Neural progenitor cell (in vitro differentiated cells): ENCODE results near the gene TNIK. TPM values are rescaled to one million over a fixed set of nuclear protein-coding genes. Genes with fewer than 3 reads are reported as not detected.
"Not testable (repeated sequence)": the region's sequence is repeated elsewhere in the genome, so short reads cannot be mapped to it uniquely, and the experiment has no call there.

ENCODE experiments used
- DNase-seq: peaks from one replicate; pipeline ENCODE4 v3.0.0-alpha.2; 2016; ENCODE audit warnings: low spot score
- H2AFZ ChIP-seq: fragments of 200-600 bp; sonication (generic); replicated peaks from 2 replicates; pipeline ENCODE4 v1.6.1; 2016; ENCODE audit warnings: antibody characterized with exemption
- H3F3A ChIP-seq: fragments of 200-600 bp; sonication (generic); 2 replicates; pipeline ENCODE4 v1.6.1; 2016; ENCODE audit warnings: antibody characterized with exemption, low read depth
- H3K27ac ChIP-seq: fragments of 200-600 bp; sonication (generic); 2 replicates; pipeline ENCODE4 v1.5.1; 2016; ENCODE audit warnings: mild to moderate bottlenecking
- H3K27me3 ChIP-seq: fragments of 200-600 bp; sonication (generic); 2 replicates; pipeline ENCODE4 v1.6.1; 2016; ENCODE audit warnings: mild to moderate bottlenecking, moderate library complexity
- H3K36me3 ChIP-seq: fragments of 200-600 bp; sonication (generic); 2 replicates; pipeline ENCODE4 v1.5.1; 2016
- H3K4me1 ChIP-seq: fragments of 200-600 bp; sonication (generic); 2 replicates; pipeline ENCODE4 v1.6.1; 2016; ENCODE audit warnings: mixed run types
- H3K4me2 ChIP-seq: fragments of 200-600 bp; sonication (generic); 2 replicates; pipeline ENCODE4 v1.6.1; 2016
- H3K4me3 ChIP-seq: fragments of 200-600 bp; sonication (generic); 2 replicates; pipeline ENCODE4 v1.5.1; 2016
- H3K79me2 ChIP-seq: fragments of 200-600 bp; sonication (generic); 2 replicates; pipeline ENCODE4 v1.6.1; 2016; ENCODE audit warnings: low read depth
- H3K9ac ChIP-seq: fragments of 200-600 bp; sonication (generic); 2 replicates; pipeline ENCODE4 v1.6.1; 2016
- H3K9me3 ChIP-seq: fragments of 200-600 bp; sonication (generic); 2 replicates; pipeline ENCODE4 v1.5.1; 2016; ENCODE audit warnings: low read depth
- H4K20me1 ChIP-seq: fragments of 200-600 bp; sonication (generic); 2 replicates; pipeline ENCODE4 v1.6.1; 2016; ENCODE audit warnings: low read depth
- H3K27ac Mint-ChIP-seq: 3 replicates; pipeline ENCODE4 v1.8.0; 2021; ENCODE audit warnings: mixed read lengths
- H3K27me3 Mint-ChIP-seq: 2 replicates; pipeline ENCODE4 v1.8.0; 2022; ENCODE audit warnings: low read depth, mild to moderate bottlenecking, inconsistent platforms, moderate library complexity, mixed read lengths; ENCODE audit not compliant: insufficient read depth
- H3K36me3 Mint-ChIP-seq: 3 replicates; pipeline ENCODE4 v1.8.0; 2021; ENCODE audit warnings: mixed read lengths
- H3K4me1 Mint-ChIP-seq: 3 replicates; pipeline ENCODE4 v1.8.0; 2021; ENCODE audit warnings: mixed read lengths
- H3K4me3 Mint-ChIP-seq: 3 replicates; pipeline ENCODE4 v1.8.0; 2021; ENCODE audit warnings: mild to moderate bottlenecking, moderate library complexity, mixed read lengths
- H3K9me3 Mint-ChIP-seq: 3 replicates; pipeline ENCODE4 v1.8.0; 2020; ENCODE audit warnings: mixed read lengths
- CTCF ChIP-seq: fragments of 200-600 bp; sonication (generic); IDR thresholded peaks from 2 replicates; pipeline ENCODE4 v1.5.1; 2017; ENCODE audit warnings: antibody characterized with exemption, mild to moderate bottlenecking
- EZH2 ChIP-seq: fragments of 200-600 bp; sonication (generic); IDR thresholded peaks from 2 replicates; pipeline ENCODE4 v1.6.1; 2017; ENCODE audit warnings: antibody characterized with exemption, mild to moderate bottlenecking, moderate library complexity
- EZH2phosphoT487 ChIP-seq: fragments of 200-600 bp; sonication (generic); IDR thresholded peaks from 2 replicates; pipeline ENCODE4 v1.6.1; 2017; ENCODE audit warnings: antibody characterized with exemption
- total RNA-seq: library from RNA; depleted of rRNA; stranded (reverse); fragments of >200 nt; gene quantifications from 2 replicates; pipeline ENCODE4 v1.2.3, GENCODE V29; 2015; ENCODE audit warnings: low replicate concordance

Gene TNIK
- total RNA-seq, 1 donor from 2014 or later = 3.0 TPM

DNA sequence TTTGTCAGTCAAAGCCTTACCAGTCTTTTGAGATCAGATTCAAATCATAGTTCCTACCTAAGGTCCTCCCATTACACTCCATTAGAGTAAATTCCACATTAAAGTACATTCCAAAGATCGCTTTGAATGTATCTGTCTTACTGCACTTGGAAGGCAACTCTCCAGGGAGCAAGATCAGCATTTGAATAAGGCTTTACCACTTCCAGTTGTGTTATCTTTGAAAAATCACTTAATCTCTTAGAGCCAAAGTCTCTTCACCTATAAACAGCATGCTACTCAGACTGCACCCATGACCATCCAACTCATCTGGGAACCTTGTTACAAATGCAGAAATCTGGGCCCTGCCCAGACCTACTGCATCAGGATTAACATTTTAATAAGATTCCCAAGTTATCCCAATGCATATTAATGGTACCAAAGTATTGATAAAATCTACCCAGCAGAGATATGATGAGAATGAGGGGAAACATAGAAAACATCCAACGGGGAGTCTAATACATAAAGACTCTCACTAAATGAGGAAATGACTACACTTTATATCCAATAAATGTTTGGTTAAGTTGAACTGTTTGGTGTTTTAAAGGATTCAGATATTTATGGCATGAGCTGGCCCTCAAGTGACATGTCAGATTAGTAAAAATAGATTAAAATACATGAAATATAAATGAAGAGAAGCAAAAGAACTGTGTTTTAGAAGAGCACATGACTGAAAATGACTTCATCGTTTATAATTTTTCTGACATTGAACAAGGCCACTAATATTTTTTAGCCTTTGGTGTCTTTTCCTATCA lies 75.9 kb downstream of the TNIK start:
- no peak for DNase-seq
- Histone ChIP-seq H3K27me3 (no peaks in the 10 kb centered on the region), H3K4me1 (peaks cover 67% of the 10 kb centered on the region), H3K9me3 (no peaks in the 10 kb centered on the region), H3K27ac (no peak overlapping the region), H3F3A (peaks cover 27% of the 10 kb centered on the region), H3K4me2 (peak overlapping the region; percentile 49), H3K36me3 (no peaks in the 10 kb centered on the region), H3K9ac (no peak overlapping the region), H3K79me2 (no peaks in the 10 kb centered on the region), H3K4me3 (no peak overlapping the region), H4K20me1 (no peaks in the 10 kb centered on the region), H2AFZ (peak overlapping the region; percentile 35)
- H3K4me3 Mint-ChIP-seq = peak overlapping the region; percentile 73
- H3K36me3 Mint-ChIP-seq = no peaks in the 10 kb centered on the region
- peak overlapping the region; percentile 98 for H3K27ac Mint-ChIP-seq
- H3K27me3 Mint-ChIP-seq = no peaks in the 10 kb centered on the region
- peaks cover 81% of the 10 kb centered on the region for H3K4me1 Mint-ChIP-seq
- no peak for TF ChIP-seq EZH2
- TF ChIP-seq EZH2phosphoT487 = no peak
- TF ChIP-seq CTCF = no peak
- H3K9me3 Mint-ChIP-seq = no peaks in the 10 kb centered on the region

- no peak overlapping the region for H3K9ac ChIP-seq
- H3K9me3 Mint-ChIP-seq = no peaks in the 10 kb centered on the region
- TF ChIP-seq EZH2 = no peak
- TF ChIP-seq CTCF = no peak
- TF ChIP-seq EZH2phosphoT487 = no peak
- peak overlapping the region; percentile 98 for H3K27ac Mint-ChIP-seq
- no peak overlapping the region for H3K4me3 ChIP-seq
- peaks cover 27% of the 10 kb centered on the region for H3F3A ChIP-seq
- no peak overlapping the region for H3K27ac ChIP-seq
- H3K27me3 Mint-ChIP-seq = no peaks in the 10 kb centered on the region
- peak overlapping the region; percentile 35 for H3K4me2 ChIP-seq
- no peaks in the 10 kb centered on the region for H3K27me3 ChIP-seq
- peaks cover 81% of the 10 kb centered on the region for H3K4me1 Mint-ChIP-seq
- H3K4me3 Mint-ChIP-seq = peak overlapping the region; percentile 73
- DNase-seq = peak; percentile 18
- H3K9me3 ChIP-seq = no peaks in the 10 kb centered on the region
- H3K36me3 Mint-ChIP-seq = no peaks in the 10 kb centered on the region
- no peaks in the 10 kb centered on the region for H4K20me1 ChIP-seq
- H3K4me1 ChIP-seq = peaks cover 64% of the 10 kb centered on the region
- peak overlapping the region; percentile 35 for H2AFZ ChIP-seq
- no peaks in the 10 kb centered on the region for H3K79me2 ChIP-seq
- H3K36me3 ChIP-seq = no peaks in the 10 kb centered on the region
These were observed 76.8 kb downstream of the TNIK start for GRCh38 chr3:171383206-171384018.

- H3K27me3 Mint-ChIP-seq = not testable (repeated sequence)
These were observed 77.9 kb downstream of the TNIK start for GRCh38 chr3:171382347-171382746.

More at GRCh38 chr3:171382347-171382746, 77.9 kb downstream of the TNIK start:
- H3K36me3 Mint-ChIP-seq, H3K79me2 ChIP-seq, DNase-seq, H3K9me3 ChIP-seq, H3K4me3 Mint-ChIP-seq, H3K27ac ChIP-seq, H3K27me3 ChIP-seq, H3K4me3 ChIP-seq, H3K4me2 ChIP-seq, H3K9me3 Mint-ChIP-seq, H3K9ac ChIP-seq, H4K20me1 ChIP-seq, H3K36me3 ChIP-seq, H2AFZ ChIP-seq: not testable (repeated sequence)
- TF ChIP-seq CTCF = peak; percentile 4
- Mint-ChIP-seq H3K4me1 (peaks cover 80% of the 10 kb centered on the region), H3K27ac (peak overlapping the region; percentile 98)
- Histone ChIP-seq H3K4me1 (peaks cover 59% of the 10 kb centered on the region), H3F3A (peaks cover 32% of the 10 kb centered on the region)
